Ammon's horn (tissue), 1 donor: ENCODE measurements around the gene ATG4A.

ENCODE experiments used
- DNase-seq: peaks from one replicate; pipeline ENCODE4 v3.0.0-alpha.2; 2016; ENCODE audit warnings: low spot score

Gene ATG4A

DNA sequence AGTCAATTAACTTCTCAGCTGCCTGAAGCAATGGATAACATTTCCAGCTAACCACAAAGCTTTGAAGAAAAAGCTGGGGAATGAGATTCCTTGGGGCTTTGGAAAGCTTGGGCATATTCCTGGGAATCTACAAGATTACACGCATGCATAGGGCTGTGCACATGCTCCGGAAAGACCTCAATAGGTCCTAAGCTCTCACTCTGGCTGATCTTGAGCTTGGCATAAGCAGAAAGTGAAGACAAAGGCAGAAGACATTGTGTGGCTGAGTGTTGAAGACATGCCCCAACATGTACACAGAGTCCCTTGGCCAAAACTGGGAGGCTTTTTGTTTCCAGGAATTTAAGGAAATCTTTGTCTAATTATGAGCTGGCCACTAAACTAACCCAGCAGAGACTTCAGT is 31.2 kb downstream of the ATG4A start:
- DNase-seq = no peak

DNA sequence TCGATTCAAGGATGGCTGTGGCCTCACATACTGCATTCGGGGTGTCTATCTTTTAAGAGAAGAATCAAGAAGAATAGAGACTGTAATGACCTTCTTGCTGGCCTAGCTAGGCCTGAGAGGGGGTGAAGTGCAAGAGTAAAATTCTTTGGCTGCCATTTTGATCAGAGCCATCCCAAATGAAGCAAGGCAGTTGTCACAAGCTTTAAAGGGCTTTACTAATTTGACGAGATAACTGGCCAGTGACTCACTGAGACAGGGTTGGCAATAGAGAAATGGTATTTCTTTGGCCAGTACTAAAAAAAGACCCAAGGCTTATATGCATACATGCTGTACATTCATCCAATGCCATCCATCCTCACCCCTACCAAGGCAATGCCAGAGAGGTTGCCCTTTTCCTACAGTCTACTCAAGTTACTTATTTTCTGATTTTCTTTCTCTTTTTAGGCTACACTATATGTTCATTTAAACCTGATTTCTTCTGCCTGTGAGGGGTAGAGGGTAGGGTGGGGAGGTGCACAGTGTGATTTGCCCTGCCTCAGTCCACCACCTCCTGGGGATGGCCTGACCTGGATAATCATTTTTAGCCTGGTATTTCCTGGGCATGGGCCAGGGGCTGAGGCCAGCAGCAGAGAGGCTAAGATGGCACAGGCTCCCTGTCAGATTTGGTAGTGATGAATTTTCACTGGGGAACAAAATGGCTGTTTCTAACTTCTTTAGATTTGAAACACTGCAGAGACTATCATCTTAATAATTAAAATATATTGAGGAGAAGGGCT is 32.2 kb downstream of the ATG4A start:
- no peak for DNase-seq

DNA sequence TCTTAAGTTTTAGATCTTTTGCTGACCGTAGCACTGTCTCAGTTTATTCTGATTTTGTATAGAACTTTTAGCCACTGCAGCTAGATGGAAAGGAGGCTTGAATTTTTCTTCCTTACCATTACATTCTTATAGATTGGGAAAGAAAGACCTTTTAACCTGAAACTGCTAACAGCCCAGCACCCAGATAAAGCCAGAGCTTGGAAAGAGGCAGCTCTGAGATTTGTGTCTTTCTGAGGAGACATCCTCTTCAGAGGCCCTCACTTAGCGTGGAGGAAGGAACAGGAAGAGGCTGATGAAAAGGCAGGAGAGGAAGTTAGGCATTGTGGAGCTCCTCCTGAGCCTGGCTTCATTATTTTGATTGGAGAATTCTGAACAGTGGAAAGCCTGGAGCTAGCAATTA is 35.1 kb downstream of the ATG4A start:
- no peak for DNase-seq

DNA sequence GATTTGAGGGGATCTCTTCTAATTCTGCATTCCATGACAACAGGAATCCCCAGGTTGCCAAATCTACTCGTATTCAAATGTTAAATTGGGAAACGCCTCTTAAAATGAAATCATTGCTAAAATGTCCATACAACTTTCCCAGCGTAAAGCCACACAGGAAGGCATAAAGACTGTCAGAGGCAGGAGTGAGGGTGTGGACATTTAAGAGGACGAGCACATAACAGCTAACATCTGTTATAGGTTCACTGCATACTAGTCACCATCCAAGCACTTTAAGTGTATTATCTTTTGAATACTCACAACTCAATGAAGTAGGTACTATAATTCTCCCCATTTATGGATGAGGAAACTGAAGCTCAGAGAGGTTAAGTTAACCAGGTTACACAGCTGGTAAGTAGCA is 35.6 kb downstream of the ATG4A start:
- DNase-seq = no peak

DNA sequence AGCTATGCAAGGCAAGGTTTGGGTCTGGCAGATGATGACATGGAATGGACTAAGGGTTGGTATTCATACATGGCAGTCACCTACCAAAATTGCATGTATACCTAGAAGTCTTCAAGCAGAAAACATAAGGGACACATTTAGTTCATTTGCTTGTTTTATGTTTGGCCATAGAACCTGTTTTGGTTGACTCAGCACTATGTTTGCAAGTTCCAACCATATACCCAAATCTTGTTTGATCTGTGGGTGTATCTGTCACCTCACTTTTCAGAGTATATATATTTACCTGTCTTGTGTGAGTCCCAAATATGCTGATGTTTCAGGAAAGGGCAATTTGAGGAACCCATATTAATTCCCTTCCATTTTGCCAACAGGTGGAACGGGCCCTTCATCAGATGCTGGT is 39.3 kb downstream of the ATG4A start:
- no peak for DNase-seq

DNA sequence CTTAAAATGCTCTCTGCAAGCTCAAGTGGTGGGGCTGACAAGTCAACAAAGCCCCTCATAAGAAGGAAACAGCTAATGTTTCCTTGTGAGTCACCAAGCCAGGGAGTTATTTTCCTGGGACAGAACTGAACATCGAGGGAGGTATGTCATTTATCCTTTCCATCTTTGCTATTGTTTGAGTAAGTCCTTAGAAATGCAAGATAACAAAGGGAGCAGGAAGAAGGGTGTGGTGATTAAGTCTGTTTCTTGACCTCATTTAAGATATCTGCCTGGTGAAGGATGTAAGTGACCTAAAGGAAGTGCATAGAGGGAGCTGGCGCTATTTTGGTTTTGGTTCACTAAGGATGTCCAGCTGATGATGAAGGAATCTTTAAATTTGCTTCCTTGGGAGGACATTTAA is 39.9 kb downstream of the ATG4A start:
- no peak for DNase-seq

DNA sequence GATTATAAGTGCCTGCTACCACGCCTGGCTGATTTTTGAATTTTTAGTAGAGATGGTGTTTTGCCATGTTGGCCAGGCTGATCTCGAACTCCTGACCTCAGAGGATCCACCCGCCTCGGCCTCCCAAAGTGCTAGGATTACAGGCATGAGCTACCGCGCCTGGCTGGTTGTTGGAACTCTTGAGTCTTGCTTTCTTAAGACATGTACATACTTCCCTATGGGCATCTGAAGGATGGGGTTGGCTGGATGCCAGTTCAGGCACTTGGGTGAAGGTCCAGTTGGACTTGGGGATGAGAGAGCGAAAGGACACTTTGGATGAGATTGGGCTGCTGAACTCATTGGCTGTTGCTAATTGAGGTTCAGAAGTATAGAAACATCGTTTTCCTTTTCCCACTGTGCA is 40.5 kb downstream of the ATG4A start:
- DNase-seq = no peak

DNA sequence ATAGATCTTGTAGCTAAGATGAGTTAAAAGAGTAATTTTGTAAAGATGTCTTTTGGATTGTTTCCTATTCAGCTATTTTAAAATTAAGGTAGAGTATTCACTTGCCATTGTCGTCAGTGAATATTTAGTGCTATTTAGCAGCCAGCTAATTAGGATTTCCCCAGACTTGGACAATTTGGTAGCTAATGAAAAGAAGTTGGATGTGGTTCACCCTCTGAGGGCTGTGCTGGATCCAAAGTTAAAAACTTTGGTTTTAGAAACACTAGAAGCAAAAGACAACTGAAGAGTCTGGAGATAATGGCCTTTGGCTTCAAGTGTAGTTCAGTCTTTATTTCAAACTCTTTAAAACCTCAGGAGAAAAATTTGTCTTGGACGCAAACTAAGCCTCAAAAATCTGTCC is 41.3 kb downstream of the ATG4A start:
- DNase-seq = no peak

DNA sequence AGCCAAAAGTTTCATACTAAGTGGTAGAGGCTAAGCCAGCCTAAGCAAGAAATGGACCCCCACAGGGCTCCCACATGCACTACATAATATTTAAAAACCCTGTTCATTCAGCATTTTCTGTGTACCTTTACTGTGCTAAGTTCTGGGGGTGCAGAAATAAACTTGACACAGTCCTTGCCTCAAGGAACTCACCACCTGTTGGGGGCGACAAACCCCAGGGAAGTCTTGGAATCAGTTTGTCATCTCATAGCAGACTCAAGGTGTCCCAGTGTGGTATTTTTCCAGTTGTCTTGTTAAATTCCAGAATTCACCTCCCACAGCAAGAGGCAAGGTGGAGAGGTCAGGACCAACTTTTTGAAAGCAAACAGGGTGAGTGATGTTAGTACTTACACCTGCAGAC is 43.1 kb downstream of the ATG4A start:
- DNase-seq = no peak

DNA sequence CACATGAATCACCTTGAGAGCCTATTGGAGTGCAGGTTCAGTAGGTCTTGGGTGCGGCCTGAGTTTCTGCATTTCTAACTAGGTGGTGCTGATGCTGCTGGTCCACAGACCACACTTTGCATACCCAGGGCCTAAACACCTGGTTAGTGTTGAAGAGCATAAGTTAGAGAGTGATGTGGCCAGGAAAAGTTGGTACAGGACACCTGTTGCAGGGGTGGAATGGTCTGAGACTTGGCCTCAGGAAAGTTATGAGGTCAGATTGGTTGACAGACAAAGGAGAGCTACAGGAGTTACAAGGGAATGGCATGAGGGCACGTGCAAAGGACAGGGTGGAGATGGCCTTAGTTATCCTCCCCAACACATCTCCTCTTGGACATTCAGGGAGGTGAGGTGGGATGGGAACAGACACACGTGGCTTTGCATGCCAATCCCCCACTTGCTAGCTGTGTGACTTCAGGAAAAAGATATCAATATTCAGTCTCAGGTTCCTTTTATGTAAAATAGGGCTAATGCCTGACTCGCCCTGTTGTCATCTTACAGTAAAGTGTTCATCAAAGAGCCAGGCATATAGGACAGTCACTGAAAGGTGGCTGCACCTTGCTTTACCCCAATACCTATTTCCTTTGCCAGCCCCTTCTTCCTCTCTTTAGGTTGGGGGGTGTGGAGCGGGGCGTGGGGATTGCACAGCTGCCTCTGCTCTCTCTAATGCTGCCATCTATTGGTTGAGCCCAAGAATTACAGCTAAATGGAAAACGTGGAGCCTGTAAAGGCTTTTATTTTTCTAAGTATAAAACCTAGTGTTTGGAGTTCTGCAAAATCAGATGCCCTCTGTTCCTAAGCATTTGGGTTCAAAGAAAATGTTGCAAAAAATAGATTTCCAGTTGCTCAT is 47.5 kb downstream of the ATG4A start:
- DNase-seq = no peak

DNA sequence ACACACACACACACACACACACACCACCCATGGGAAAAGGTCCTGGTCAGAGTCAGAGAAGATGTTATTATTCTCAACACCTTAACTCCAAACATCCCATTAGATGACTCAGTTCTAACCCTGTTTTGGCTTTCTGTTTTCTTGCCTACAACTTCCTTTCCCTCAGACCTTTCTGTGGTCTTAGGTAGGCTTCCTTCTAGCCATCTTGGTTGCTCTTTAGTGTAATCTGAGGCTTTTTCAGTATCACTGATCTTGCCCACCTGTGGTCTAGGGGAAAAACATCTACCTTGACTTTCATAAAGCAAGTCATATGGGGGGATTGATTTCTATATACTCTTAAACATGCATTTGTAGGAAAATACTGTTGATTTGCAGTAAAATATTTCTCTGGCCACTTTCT is 56.9 kb downstream of the ATG4A start:
- no peak for DNase-seq

DNA sequence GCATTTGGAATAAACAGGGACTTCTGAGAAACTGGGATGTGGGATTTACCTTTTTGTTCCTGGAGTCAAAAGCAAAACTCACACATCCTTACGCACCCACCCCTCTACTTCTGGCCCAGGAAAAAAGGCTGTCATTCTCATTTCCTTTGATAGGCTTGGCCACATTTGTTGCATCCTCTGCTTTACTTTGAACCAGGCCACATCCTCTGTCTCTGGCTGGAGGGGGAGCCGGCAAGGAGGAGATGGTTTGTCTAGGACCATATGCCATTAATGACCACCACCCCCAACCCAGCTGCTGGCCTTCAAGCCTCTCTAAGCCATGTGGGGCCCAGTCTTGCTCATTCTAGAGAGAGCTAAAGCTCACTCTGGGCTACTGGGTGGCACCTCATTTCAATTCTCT is 64.5 kb downstream of the ATG4A start:
- no peak for DNase-seq

DNA sequence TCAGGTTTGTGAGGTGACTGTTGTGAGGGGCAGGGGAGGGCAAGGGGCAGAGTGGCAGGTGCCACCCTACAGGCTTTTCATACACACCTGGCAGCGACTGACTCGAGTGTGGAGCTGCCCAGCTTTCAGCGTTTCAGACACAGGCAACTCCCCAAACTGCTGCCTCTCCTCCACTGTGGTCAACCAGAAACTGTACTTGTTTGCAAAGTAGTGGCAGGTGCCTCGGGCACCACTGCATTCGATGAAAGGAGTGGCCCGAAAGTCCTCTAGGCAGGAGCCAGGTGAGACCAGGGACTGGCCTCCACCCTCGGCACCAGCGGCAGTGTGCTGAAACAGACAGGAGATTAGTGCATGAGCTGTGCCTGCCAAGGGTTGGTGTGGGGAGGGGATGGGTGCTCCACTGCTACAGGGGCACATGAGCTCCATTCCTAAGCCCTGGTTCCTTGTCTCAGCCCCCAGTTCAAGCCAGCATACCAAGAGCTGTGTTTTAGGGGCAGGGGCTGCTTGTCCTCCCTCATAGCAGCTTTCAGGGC is 65.4 kb downstream of the ATG4A start:
- no peak for DNase-seq

DNA sequence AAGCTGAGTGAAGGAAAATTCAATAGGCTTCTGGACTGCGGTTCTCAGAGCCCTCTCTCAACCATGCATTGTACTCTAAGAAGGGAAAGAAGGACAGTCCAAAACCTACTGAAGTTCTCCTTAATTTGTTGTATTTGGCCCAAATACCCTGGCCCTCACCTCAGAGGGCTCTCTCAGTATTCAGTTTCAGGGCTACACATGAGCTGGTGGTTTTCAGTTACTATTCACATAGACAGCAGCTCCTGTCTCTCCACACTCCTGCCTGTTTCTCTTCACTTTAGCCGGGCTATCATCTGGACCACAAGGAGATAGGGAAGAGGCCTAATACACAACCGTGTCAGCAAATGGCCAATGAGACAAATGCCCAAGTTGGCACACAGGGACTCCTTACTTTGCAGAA is 66.0 kb downstream of the ATG4A start:
- no peak for DNase-seq

DNA sequence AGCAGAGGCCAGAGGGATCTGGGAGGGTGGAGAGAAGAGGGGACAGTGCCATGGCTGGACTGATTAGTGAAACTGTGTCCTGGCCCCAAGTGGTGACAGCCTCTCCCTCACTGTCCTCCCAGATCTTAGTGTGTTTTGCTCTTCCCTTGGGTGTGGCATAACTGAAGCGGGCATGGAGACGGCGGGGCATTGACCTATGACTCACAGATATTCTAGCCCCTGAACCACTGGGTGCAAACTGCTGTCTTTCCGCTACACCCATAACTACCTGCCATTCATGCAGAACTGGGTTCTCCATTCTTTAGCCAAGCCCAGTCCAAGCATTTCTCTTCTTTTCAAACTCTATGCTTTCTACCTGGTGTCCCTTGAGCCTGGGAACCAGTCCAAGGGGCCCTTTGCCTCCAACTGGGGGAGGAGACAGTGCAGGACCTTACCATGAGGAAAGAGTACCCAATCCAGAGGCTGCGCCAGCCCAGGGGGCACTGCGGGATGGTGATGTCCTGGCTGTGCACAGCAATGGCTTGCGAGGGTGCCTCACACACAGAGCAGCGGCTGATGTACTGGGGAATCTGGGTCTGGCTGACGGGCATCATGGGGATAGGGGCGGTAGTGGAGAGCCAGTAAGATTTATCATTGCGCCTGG is 67.6 kb downstream of the ATG4A start:
- DNase-seq = no peak

DNA sequence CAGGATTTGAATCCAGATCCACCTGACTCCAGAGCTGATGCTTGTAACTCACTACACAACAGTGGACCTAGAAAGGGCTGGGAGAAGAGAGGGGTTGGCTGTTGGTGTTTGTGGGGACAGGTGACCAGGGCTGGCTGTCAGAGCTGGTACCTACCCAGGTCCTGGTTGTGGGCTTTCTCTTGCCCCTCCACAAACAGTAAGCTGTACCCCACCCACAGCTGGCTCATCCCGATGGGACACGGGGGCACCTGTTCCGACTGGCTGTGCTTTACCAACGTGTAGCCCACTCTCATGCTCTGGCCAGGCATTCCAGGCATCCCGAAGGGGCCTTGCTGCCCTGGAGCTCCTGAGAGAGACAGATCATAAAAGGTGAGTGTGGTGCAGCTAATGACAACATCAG is 68.7 kb downstream of the ATG4A start:
- DNase-seq = no peak

DNA sequence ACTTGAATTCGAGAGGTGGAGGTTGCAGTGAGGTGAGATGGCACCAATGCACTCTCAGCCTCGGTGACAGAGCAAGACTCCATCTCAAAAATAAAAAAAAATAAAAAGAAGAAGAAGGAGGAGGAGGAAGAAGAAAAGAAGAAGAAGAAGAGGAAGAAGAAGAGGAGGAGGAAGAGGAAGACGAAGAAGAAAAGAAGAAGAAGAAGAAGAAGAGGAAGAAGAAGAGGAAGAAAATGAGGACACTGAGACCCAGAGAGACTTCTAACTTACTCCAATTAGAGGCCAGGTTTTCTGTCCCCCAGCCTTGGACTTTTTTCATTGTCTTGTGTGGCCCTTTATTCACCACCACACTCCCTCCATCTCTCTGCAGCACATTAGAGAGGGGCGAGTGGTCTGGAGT is 70.7 kb downstream of the ATG4A start:
- DNase-seq = no peak

DNA sequence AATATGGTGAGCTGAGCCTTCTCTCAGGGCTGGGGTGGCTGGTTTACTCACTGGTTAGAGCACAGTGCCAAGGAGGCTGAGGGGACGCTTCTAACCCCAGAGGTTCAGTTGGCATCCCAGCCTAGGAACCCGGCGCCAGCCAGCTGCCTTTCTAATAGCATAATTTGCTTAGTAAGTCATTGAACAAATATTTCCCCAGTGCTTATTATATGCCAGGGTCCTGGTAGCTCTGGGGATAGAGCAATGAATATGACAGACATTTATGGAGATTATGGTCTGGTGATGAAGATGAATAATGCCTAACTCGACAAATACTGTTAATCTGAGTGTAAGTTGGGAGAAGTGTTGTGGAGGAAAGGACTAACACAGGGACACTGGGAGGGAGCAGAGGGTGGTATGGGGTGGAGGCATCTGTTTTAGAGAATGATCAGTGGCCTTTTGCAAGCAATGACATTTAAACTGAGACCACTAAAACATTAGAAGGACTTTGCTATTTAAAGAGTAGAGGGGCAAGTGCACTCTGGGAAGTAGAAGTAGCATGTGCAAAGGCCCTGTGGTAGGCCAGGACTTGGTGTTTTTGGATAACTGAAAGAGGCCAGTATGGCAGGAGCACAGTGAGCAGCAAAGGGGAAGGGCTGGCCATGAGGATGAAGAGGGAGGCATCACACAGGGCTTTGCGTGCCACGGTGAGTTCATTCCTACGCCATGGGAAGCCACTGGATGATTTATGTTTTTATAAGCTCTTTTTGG is 71.9 kb downstream of the ATG4A start:
- DNase-seq = no peak

DNA sequence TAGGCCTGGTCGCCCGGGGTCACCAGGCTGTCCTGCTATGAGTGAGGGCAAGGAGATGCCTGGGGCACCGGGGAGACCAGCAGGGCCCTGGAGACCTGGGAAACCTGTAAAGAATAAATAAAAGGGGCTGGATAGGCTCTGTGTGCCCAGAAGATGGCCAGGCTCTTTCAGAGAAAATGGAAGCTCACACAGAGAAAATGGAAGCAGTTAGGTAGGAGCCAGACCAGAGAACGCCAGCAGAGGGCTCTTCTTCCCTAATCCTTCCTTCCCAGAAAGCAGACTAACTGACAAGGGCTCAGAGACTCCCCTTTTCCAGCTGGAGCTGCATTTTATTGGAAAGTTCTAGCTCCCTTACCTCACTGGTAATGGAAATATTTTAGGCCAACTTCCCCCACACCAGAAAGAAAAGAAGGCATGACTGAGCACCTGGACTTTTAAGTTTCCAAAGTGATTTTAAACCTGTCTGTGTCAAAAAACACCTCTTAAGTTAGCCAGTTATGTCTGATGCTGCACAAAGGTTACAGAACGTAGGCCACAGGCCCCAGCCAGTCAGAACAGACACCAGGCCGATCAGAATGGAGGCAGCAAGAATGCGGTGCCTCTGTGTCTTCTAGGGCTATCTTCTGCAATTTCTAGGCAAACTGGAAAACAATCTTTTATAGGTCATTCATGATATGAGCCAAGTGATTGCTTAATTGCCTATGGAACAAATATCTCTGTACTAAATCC is 74.0 kb downstream of the ATG4A start:
- peak; percentile 5 for DNase-seq

DNA sequence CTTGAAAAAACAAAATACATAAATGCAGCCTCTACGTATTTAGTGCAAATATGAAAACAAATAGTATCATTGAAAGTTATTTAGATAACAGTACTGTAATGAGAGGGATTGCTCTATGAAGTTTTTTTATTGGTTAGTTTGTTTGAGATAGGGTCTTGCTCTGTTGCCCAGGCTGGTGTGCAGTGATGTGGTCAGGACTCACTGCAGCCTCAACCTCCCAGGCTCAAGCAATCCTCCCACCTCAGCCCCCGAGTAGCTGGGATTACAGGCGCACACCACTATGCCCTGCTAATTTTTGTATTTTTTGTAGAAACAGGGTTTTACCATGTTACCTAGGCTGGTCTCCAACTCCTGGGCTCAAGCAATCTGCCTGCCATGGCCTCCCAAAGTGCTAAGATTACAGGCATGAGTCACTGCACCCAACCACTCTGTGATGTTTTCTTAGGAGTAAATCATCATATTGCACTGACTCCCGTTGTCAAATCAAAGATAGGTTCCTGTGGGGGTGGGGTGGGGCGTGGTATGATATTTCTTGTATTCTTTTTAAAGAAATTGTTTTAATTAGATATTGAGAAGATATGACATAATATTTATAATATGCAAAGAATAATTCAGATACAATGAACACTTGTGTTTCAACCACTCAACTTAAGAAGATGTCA is 75.8 kb downstream of the ATG4A start:
- DNase-seq = no peak
